ENCODE measurements around the gene OR4C12. TPM values are rescaled to one million over a fixed set of nuclear protein-coding genes. Genes with fewer than 3 reads are reported as not detected.
"Not testable (repeated sequence)": the region's sequence is repeated elsewhere in the genome, so short reads cannot be mapped to it uniquely, and the experiment has no call there.

OR4C12 gene
- total RNA-seq (not detected), total RNA-seq (0 to 0.09 (median 0) reads per million in 172 experiments)
- not detected for polyA plus RNA-seq (2013, experiment 1 of 2)
- not detected for polyA plus RNA-seq (2013, experiment 2 of 2)

DNA sequence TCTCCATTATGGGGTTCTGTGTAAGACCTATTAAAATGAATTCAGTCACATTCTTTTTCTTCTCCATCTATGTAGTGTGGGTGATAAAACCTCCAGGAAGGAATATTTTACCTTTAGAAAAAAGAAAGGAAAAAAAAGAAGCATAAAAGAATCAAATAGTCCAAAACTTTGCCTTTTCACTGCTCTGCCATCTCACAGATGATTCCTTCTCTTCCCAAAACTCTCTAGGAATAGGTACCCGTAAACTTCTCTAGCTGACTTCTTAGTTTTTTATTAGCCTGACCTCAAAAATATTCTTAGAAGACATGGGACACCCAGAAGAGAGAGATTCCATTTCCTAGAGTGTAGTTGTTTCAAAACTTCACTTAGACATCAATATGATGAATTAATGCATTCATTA is at the start of gene OR4C12:
TSS of gene OR4C12 (minus strand) at position 101 of the 400 bp plus-strand sequence. CDS start at position 67, 34 bp downstream.
- POLR2A ChIA-PET; ATAC-seq (ENCODE audit: poor library complexity); H3K27ac Mint-ChIP-seq: not testable (repeated sequence)

DNA sequence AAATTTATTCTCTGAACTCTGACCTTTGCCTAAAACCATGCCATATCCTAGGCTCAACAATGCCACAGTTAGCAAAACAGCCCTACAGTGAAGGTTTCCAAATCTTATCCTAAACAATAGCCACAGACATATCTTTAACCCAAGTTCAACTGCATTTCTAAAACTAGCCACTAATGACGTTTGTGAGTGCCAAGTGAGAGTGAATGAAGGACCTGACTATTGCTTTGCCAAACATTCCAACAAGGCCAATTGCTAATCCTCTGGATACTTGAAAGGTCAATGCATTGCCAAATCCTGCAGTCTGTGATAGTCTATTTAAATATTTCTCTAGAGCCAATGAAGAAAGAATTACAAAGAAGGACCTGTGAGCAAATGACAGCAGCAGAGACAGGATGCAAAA is 47.9 kb upstream of the OR4C12 start:
- intact Hi-C loops (cut with DNase I, micrococcal nuclease) = no loop called here
- peaks cover 18% of the 10 kb centered on the region for H3K9me3 Mint-ChIP-seq
- no peaks in the 10 kb centered on the region for H3K27me3 Mint-ChIP-seq

More for the DNA sequence above, at the start of gene OR4C12:
- DNase-seq; H3K27me3 Mint-ChIP-seq; H3K36me3 Mint-ChIP-seq (ENCODE audit: low read depth); H3K9me3 ChIP-seq (ENCODE audit: control insufficient read depth in 1 of 2, insufficient read depth in 1 of 2, low read length in 2 of 2); H3K36me3 ChIP-seq (ENCODE audit: insufficient read depth, low read length); CTCF ChIA-PET; H3K4me3 ChIP-seq (ENCODE audit: low read length); H3K27me3 ChIP-seq (ENCODE audit: control insufficient read depth in 1 of 2, insufficient read depth in 2 of 2, low read length in 2 of 2); H3K4me1 ChIP-seq (ENCODE audit: insufficient read depth, low read length); H3K27ac ChIP-seq (ENCODE audit: low read depth in 1 of 2, low read length in 2 of 2); H3K4me3 Mint-ChIP-seq; intact Hi-C loops (cut with DNase I, micrococcal nuclease); H3K4me1 Mint-ChIP-seq (ENCODE audit: low read depth): not testable (repeated sequence)
- peaks cover 16% of the 10 kb centered on the region for H3K9me3 Mint-ChIP-seq

DNA sequence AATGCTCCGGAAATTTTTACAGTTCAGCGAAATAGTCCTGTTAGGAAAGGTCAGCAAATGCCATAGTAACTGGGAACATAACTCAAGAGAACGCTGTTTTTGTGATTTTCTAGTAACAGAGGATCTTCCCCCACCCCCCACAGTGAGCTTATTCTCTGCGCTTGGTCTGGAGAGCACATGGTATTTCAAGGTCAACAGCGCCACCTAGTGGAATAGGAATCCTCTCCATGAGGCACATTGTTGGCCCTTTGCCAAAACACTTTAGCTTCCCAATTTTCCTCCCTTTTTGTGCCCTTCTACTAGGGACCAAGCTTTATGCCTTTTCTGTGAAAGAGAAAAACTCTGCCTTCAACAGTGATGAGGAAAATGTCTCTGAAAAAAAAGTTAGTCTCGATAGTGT is 13.2 kb upstream of the OR4C12 start:
- H3K4me1 Mint-ChIP-seq (ENCODE audit: low read depth) = no peaks in the 10 kb centered on the region
- ChIA-PET CTCF (no interaction called here), POLR2A (no interaction called here)
- DNase-seq (peak in 5 of 14 experiments; percentile 3 to 39 (median 33)), ATAC-seq (ENCODE audit: poor library complexity) (no peak)
- peaks cover 0 to 3% of the 10 kb centered on the region in 2 experiments for H3K9me3 ChIP-seq (ENCODE audit: control insufficient read depth in 1 of 2, insufficient read depth in 1 of 2, low read length in 2 of 2)
- no peak overlapping the region for H3K27ac ChIP-seq (ENCODE audit: low read depth in 1 of 2, low read length in 2 of 2)
- H3K4me3 ChIP-seq (ENCODE audit: low read length) = no peak overlapping the region
- no peaks in the 10 kb centered on the region for H3K27me3 Mint-ChIP-seq
- H3K36me3 Mint-ChIP-seq (ENCODE audit: low read depth) = no peaks in the 10 kb centered on the region
- H3K36me3 ChIP-seq (ENCODE audit: insufficient read depth, low read length) = no peaks in the 10 kb centered on the region
- H3K27ac Mint-ChIP-seq = no peak overlapping the region
- H3K4me1 ChIP-seq (ENCODE audit: insufficient read depth, low read length) = no peaks in the 10 kb centered on the region
- H3K27me3 ChIP-seq (ENCODE audit: control insufficient read depth in 1 of 2, insufficient read depth in 2 of 2, low read length in 2 of 2) = no peaks in the 10 kb centered on the region
- TF ChIP-seq, protein P1, sequence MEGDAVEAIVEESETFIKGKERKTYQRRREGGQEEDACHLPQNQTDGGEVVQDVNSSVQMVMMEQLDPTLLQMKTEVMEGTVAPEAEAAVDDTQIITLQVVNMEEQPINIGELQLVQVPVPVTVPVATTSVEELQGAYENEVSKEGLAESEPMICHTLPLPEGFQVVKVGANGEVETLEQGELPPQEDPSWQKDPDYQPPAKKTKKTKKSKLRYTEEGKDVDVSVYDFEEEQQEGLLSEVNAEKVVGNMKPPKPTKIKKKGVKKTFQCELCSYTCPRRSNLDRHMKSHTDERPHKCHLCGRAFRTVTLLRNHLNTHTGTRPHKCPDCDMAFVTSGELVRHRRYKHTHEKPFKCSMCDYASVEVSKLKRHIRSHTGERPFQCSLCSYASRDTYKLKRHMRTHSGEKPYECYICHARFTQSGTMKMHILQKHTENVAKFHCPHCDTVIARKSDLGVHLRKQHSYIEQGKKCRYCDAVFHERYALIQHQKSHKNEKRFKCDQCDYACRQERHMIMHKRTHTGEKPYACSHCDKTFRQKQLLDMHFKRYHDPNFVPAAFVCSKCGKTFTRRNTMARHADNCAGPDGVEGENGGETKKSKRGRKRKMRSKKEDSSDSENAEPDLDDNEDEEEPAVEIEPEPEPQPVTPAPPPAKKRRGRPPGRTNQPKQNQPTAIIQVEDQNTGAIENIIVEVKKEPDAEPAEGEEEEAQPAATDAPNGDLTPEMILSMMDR (IDR thresholded peaks at IDR 0.05) = no peak
- H3K4me3 Mint-ChIP-seq = no peak overlapping the region
- intact Hi-C loops (cut with DNase I, micrococcal nuclease) = no loop called here
- peaks cover 7% of the 10 kb centered on the region for H3K9me3 Mint-ChIP-seq

More for the DNA sequence above, 47.9 kb upstream of the OR4C12 start:
- no peak for DNase-seq
- Histone ChIP-seq H3K4me1 (ENCODE audit: insufficient read depth, low read length) (no peaks in the 10 kb centered on the region), H3K9me3 (ENCODE audit: control insufficient read depth in 1 of 2, insufficient read depth in 1 of 2, low read length in 2 of 2) (peaks cover 0 to 17% of the 10 kb centered on the region in 2 experiments), H3K27ac (ENCODE audit: low read depth in 1 of 2, low read length in 2 of 2) (no peak overlapping the region), H3K4me3 (ENCODE audit: low read length) (no peak overlapping the region), H3K36me3 (ENCODE audit: insufficient read depth, low read length) (no peaks in the 10 kb centered on the region), H3K27me3 (ENCODE audit: control insufficient read depth in 1 of 2, insufficient read depth in 2 of 2, low read length in 2 of 2) (no peaks in the 10 kb centered on the region)
- no peak overlapping the region for H3K4me3 Mint-ChIP-seq
- ATAC-seq (ENCODE audit: poor library complexity) = no peak
- POLR2A ChIA-PET = no interaction called here
- CTCF ChIA-PET = no interaction called here
- no peak overlapping the region for H3K27ac Mint-ChIP-seq
- TF ChIP-seq, protein P1 (IDR thresholded peaks at IDR 0.05) = no peak
- no peaks in the 10 kb centered on the region for H3K36me3 Mint-ChIP-seq (ENCODE audit: low read depth)
- H3K4me1 Mint-ChIP-seq (ENCODE audit: low read depth) = no peaks in the 10 kb centered on the region

DNA sequence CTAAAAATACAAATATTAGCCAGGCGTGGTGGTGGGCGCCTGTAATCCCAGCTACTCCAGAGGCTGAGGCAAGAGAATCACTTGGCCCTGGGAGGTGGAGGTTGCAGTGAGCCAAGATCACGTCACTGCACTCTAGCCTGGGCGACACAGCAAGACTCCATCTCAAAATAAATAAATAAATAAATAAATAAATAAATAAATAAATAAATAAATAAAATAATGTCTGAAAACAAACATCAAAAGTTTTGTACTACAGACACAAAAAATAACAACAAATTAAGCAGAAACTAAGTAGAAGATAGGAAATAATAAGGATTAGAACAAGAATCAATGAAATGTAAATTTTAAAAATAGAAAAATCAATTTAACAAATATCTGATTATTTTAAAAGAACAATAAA is 8.9 kb downstream of the OR4C12 start:
- H3K36me3 Mint-ChIP-seq (ENCODE audit: low read depth); H3K4me3 ChIP-seq (ENCODE audit: low read length); POLR2A ChIA-PET; H3K4me1 ChIP-seq (ENCODE audit: insufficient read depth, low read length); H3K27me3 ChIP-seq (ENCODE audit: control insufficient read depth in 1 of 2, insufficient read depth in 2 of 2, low read length in 2 of 2); H3K36me3 ChIP-seq (ENCODE audit: insufficient read depth, low read length); H3K27ac Mint-ChIP-seq; H3K4me1 Mint-ChIP-seq (ENCODE audit: low read depth); intact Hi-C loops (cut with DNase I, micrococcal nuclease); H3K4me3 Mint-ChIP-seq; ATAC-seq (ENCODE audit: poor library complexity); CTCF ChIA-PET; DNase-seq; H3K27me3 Mint-ChIP-seq; H3K9me3 ChIP-seq (ENCODE audit: control insufficient read depth in 1 of 2, insufficient read depth in 1 of 2, low read length in 2 of 2); H3K27ac ChIP-seq (ENCODE audit: low read depth in 1 of 2, low read length in 2 of 2): not testable (repeated sequence)
- H3K9me3 Mint-ChIP-seq = peaks cover 14% of the 10 kb centered on the region
